ENCODE results near the gene MALT1.
A peak's percentile ranks its signal among the peaks of the same experiment; 100 is the strongest.
"Not testable (repeated sequence)": the region's sequence is repeated elsewhere in the genome, so short reads cannot be mapped to it uniquely, and the experiment has no call there.

Gene MALT1

DNA sequence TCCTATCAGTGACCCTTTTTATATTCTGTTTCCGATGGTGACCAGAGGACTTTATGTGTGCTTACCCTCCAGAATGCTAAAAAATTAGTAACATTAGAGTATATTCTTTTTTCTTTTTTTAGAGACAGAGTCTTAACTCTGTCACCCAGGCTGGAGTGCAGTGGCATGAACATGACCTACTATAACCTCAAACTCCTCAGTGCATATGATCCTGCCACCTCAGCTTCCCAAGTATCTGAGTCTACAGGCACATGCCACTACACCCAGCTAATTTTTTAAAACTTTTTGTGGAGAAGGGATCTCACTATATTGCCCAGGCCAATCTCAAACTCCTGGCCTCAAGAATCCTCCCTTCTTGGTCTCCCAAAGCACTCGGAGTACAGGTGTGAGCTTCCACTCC, 74.6 kb downstream of the MALT1 start:
- DNase-seq, result no peak

DNA sequence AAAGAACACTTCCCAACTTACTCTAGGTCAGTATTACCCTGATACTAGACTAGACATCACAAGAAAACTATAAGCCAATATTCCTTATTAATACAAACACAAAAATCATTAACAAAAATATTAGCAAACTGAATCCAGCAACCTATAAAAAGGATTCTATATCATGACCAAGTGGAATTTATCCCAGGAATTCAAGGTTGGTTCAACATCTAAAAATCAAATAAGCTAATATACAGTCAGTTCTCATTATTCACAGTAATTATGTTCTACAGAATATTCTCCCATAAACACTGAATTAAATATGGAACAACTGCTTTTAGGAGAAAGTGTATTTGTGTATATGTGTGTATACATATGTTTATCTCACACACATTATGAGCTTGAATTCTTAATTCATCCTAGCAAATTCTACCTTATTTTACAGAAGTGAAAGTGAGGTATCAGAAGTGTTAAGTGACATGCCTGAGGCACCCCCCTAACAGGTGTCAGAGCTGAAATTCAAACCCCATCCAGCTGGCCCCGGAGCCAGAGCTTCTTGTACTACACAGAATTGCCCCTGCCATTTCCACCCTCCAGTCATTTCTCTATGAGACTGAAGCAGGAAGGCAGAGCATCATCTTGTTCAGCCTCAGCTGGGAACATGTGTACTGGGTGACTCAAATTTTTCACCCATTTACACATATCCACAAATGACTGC, 77.8 kb downstream of the MALT1 start:
- no peak for DNase-seq

DNA sequence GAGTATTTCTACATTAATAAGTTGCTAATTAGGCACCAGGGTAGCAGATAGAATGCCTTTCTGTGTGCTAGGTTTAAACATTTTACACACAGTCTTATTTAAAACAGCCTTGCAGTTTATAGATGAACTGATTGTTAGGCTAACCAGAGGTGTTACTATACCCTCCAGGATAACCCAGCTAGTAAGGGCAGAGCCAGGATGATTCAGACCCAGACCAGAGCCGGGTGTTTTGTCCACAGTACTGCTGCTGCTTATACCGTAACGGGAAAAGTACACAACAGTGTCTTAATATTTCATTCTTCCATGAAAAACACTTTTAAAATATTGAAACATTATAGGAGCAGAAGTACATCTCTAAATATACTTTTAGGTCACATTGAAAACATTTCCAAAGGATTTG, 82.7 kb downstream of the MALT1 start:
- DNase-seq, result no peak

DNA sequence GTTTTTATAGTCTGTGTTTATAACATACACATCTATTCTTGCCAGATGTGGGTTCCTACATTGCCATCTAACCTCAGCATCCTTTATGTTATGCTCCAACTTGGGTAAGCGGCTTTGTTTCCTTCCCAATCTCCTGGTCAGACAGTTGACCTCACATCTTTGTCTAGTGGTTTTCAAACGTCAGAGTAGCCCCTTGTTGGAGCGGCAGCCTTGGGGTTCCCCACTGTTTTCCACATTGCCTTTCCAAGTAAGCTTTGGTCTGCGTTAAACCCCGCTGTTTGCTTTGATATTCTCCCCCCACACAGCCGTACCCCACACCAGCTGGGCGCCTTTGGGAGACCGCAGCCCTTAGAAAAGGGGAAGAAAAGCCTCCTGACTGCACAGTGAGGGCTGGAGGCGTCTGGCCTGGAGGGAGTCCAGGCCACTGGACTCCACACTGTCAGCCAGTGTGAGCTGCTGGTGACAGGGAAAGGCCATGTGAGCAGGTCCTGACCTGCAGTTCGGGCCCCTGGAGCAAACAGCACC, 83.3 kb downstream of the MALT1 start:
- DNase-seq, result no peak

DNA sequence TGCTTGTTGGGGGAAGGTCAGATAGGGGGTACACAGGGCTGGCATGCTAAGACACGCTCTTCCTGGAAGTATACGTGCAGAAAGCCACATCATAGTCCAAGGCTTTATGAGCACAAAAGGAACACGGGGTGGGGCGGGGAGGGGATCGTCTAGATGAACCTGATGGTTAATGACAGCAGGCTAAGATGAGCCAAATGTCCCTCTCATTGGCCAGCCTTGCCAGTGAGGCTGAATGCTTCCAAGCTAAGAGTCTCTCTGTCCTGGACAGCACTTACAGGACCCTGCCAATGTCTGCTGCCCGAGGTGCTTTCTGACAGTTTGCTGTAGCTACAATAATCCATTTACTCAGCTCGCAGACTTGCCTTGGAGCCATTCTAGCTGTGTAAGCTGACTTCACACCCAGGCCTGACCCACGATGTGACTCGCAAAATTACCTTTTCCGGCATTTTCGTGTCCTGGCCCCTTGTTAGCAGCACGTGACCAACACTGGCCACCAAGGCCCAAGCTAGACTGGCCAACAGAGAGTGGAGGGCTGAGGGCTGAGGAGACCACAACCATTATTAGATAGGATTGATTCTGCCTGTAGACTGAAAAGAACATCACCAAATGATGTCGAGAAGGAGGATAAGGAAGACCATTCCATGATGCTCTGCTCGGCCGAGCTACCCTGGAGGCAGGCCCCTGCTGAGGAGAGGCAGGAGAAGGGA, 84.2 kb downstream of the MALT1 start:
- DNase-seq, result no peak

DNA sequence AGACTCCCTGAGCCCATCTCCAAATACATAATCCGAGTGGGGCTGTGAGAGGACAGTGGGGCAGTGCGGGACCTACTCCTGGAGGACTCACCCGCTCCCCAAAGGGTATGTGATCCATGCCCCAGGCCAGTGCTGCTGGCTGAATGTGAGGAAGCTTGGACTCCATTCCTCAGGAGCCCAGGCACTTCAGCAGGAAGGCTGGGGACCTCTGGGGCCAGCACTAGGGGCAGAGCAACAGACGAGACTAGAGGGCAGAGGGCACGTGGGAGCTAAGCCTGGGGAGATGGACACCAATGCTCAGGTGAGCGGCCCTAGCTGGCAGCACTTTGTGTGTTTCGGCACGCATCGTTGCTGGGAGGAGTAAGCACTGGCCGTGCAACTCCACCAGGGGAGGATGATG, 84.9 kb downstream of the MALT1 start:
- no peak for DNase-seq

DNA sequence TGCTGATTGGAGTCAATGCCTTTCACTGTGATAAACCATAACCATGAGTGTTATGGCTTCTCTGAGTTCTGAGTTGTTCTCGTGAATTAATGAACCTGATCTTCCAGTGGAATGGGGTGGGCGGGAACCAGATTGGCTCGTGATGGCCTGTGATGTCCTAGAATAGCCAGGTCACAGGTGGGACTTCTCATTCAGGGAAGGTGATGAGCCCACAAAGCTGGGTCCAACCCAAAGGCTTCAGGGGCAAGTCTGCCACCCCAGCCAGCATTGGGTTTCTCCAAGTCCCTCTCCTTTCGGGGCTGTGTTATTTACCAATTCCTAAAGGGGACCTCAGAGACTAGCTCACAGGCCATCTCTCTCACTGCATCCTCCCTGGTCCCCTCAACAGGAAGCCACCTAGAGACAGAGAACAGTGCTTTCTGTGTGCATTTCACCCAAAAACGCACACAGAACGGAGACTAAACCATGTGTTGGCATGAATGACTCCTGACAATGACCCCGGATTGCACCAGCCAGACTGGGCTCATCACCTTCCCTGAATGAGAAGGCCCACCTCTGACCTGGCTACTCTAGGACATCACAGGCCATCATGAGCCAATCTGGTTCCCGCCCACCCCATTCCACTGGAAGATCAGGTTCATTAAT, 85.5 kb downstream of the MALT1 start:
- DNase-seq, result no peak

DNA sequence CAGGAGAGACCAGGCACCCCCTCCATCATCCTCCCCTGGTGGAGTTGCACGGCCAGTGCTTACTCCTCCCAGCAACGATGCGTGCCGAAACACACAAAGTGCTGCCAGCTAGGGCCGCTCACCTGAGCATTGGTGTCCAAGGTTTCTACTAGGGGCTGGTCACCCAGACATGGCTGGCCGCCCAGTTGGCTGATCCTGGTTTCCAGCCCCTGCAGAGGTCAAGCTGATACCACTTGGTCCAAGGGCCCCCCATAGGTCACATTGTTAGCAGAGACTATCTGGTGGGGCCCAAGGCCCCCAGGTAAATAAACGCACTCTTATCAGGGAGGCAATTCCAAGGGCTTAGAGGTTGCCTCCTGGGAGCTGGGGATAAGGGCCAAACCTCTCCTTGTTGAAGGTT, 86.1 kb downstream of the MALT1 start:
- not testable (repeated sequence) for DNase-seq

DNA sequence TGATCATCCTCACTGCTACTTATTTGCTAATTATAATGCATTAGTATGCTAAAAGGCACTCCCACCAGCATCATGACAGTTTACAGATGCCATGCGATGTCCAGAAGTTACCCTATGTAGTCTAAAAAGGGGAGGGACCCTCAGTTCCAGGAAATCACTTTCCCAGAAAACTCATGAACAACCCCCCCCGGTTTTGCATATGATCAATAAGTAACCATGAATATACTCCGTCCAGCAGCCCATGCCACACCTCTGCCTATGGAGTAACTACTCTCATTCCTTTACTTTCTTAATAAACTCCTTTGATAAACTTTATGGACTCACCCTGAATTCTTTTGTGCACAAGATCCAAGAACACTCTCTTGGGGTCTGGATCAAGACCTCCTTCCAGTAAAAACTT, 86.8 kb downstream of the MALT1 start:
- DNase-seq, result no peak

DNA sequence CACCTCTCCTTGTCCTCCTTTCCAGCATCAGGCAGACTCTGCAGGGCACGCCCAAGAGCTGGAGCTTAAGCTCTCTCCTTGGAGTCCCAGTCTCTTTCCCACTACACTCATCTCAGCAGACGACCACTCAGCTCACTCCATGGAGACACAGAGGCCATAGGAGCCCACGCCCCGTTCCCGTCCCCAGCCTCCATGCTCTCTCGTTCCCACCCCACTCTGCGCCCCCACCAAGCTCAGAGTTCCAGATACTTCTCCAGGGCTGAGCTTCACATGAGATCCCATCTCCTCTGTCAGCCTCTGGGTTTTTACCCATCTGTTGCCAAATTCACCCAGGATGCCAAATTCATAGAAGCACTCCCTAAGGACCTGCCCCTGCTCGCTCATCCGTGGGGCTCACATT, 87.3 kb downstream of the MALT1 start:
- DNase-seq, result no peak

DNA sequence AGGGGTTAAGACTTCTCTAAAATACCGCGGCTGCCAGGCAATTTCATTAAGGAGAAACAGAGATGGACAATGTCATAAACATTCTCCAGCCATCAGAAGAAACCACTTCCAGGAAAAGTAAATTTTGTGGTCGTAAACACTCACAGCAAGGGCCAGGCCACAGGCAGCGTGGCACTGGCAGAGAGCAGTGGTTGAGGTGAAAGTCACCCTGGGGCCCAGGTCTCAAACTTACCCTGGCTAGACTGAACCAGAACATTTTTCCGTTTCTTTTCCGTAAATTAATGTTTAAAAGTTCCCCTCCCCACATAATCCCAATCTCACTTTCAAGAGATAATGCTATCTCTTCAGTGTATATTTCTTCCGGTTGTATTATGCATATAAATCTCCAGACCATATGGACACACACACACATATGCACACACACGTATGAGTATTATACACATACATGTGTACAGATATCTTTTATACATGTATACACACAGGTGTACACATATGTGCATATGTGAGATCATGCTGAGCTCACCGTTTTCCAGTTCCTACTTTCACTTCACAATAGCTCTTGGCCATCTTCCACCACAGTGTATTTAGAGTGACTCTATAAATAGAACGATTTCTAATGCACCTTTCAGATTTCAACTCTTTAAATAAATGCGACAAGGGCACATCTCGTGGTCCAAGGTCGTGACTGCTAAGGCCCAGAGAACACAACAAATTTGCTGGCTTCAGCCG, 90.1 kb downstream of the MALT1 start:
- DNase-seq, result no peak

DNA sequence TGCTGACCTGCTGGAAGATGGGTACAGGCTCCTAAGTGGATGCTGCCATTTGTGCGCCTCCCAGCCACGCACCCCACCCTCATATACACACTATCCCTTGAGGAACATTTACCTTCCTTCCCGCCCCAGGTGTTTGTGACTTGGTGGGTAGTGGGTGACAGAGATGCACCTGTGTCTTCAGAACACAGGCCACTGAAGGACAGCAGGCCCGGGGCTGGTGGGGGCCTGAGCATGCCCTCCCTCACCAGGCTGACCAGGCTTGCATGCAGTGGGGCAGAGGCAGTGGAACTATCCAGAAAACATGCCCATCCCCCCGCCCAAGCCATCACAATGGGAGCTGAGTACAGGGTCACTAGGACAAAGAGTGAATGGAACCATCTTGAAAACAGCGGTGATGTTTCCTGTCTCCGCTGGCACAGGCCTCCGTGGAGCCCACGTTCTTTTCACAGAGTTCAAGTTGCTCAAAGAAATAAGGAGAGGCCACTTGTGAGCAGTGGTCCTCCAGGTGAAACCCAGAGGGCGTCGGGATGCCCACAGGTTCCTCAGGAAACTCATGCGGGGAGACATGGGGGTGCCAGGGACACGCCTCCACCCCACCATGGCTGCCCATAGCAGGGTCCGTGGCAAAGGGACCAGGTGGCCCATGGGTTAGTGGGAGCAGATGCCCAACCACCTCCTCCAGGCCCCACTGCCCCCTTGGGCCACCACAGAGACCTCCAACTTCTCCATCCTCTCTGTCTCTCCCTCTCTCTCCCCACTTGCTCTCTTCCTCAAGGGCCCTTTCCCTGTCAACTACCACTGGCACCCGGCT, 90.9 kb downstream of the MALT1 start:
- DNase-seq, result no peak

DNA sequence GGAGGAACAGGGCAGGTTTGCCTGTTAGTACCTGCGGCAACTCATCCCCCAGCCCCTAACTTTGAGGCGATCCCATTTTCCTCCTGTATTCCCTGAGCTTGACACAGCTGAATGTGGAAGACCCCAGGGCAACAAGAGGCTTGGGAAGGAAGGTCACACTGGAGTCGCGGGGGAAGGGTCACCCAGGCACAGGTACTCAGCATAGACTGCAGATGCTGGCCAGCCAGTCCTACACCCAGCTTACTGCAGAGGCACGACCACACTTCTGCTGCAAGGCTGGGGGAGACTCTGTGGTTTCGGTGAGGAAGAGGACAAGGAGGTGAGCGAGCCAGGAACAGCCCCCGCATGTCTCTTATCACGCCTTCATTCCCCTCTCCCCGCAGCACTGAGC, 91.5 kb downstream of the MALT1 start:
- DNase-seq, result no peak

DNA sequence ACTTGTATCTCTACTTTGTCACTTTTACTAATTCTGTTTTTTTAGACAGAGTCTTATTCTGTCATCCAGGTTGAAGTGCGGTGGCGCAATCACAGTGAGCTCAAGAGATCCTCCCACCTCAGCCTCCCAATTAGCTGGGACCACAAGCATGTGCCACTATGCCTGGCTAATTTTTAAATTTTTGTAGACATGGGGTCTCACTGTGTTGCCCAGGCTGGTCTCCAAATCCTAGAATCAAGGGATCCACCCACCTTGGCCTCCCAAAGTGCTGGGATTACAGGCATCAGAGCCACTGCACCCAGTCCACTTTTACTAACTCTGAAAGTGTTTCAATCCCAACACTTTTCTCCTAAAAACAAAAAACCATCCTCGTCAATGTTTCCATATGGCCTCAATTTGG, 94.9 kb downstream of the MALT1 start:
- no peak for DNase-seq

DNA sequence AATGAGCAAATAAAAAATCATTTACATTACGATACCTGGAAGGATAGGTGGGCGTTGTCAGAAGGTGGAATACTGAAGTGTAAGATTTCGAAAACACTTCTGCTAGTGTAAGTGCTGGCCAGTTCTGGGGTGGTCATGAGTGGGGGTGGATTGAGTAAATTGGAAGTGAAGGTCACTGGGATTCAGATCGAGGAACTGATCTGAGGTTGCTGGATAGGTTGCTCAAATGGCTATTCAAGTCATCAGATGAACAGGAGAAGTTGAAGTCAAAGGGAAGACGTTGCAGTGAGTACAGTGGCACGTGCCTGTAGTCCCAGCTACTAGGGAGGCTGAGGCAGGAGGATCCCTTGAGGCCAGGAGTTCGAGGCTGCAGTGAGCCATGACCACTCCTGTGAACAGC, 95.7 kb downstream of the MALT1 start:
- DNase-seq, result no peak

DNA sequence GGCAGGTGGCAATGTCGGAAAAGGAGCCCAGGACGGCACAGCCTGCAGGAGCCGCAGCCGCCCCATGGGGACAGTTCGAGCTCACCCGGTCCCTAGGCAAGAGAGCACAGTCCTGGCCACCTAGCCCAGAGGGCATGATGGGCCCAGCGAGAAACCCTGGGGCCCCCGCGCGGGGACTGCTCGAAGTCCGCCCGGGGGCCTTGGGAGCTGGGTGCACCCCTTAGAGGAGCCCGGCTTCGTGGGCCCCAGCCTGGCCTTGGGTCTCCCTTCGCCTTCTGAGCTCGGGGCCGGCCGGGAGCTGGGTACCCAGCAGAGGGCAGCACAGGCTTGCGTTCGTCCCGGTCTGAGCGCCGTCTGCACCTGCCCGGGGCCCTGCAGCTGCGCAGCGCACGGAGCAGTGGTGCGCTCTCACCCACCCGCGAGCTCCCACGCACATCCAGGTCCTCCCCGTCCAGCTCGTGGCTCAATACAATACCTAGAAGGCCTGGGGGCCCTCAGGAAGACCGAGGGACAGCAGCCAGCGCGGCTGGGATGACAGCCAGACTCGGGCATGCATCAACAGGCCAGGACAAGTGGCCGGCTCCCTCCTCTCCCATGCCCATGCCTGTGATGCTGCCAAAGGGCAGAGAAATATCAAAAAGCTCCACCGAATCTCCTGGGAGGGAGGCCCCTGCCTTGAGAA, 97.2 kb downstream of the MALT1 start:
- DNase-seq, result peak; percentile 75

DNA sequence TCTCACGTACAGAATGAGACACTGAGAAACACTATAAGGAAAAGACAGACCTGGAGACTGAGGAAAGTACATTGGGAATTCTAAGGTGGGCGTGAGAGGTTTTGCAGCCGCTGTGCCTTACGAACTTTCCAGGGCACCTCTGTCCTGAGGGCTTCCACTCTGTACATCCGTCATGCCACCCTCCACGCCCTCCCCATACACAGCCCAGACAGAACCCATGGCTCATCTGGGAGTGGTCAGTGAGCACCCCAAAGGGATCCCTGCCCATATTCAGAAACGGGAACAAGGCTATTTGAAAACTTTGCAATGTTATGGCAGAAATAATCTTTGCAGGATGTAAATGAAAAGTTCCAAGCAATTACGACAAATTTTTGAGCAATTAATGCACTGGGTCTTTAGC, 98.1 kb downstream of the MALT1 start:
- no peak for DNase-seq

DNA sequence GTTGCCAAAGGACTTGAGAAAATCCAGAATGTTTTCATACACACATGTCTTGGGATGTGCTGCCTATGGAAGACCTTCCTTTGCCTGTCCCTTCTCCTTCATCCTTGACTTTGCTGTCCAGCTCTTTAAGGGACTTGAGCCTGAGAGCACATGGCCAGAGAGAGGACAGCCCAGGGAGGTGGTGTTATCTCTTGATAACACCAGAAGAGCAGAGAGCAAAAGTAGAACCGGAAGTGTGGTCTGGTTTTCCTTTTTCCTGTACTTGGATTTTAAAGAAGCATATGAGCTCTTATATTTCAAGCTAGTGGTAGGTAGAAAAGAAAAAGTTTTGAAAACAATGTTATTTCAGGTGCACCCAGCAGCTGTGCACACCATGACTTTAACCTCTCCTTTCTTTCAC, 99.3 kb downstream of the MALT1 start:
- DNase-seq, result no peak

DNA sequence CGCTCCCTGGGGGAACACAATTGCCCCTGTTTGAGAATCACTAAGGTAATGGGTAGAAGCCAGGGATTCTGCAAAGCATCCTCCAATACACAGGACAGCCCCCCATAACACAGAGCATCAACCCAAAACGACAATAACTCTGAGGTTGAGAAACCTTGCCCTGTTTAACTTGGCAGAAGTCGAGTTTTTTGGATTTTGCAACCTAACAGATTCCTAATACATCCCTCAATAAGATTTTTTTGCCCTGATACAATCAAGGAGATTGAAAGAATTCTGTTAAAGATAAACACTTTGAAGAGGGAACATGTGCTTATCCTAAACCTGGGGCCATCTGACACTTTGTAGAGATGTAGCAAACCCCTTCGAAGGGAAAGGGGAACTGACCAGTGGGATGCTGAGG, 100.9 kb downstream of the MALT1 start:
- no peak for DNase-seq

DNA sequence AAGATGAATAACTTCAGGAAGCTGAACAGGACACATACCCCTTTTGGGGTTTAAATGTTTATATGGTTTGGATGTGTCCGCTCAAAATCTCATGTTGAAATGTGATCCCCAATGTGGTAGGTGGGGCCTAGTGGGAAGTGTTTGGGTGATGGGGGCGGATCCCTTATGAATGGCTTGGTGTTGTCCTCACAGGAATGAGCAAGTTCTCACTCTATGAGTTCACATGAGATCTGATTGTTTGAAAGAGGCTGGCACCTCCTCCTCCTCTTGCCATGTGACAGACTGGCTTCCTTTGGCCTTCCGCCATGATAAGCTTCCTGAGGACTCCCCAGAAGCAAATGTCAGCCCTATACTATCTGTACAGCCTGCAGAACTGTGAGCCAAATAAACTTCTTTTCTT, 104.8 kb downstream of the MALT1 start:
- no peak for DNase-seq

DNA sequence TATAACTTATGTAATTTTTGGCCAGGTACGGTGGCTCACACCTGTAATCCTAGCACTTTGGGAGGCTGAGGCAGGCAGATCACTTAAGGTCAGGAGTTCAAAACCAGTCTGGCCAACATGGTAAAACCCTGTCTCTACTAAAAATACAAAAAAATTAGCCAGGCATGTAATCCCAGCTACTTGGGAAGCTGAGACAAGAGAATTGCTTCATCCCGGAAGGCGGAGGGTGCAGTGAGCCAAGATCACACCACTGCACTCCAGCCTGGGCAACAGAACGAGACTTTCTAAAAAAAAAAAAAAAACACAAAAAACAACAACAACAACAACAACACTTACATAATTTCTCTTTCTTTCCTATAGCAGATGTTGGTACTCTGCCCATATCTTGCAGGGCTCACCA, 105.3 kb downstream of the MALT1 start:
- not testable (repeated sequence) for DNase-seq

DNA sequence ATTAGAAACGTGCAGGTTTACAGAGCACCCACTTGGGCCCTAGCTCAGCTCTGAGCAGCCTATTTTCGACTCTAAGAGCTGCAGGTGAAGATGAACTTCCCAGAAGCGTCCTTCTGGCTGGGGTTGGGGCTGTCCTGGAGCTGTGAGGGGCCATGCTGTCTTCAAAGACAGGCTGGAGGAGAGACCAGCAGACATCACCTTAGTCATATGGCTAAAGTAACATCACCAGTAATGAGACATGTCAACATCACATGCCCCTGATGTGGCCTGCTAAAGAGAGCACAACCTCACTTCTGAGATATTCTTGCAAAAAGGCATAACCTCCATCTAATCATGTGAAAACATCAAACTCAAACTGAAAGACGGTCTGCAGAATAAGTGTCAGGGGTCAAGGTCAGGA, 106.2 kb downstream of the MALT1 start:
- DNase-seq, result no peak

Measured in activated T-cell treated with anti-CD3 and anti-CD28 coated beads, Interleukin-2, amount 50 U/mL, for 1 hour (primary cell).